A549 (cell line): ENCODE results near the gene NDUFB2. TPM values are rescaled to one million over a fixed set of nuclear protein-coding genes. Genes with fewer than 3 reads are reported as not detected.
"Not testable (repeated sequence)": the region's sequence is repeated elsewhere in the genome, so short reads cannot be mapped to it uniquely, and the experiment has no call there.

Experiments
- ATAC-seq, 2 experiments: fragments of 200-7000 bp in 1 of 2; fragments of >200 bp in 1 of 2; cut with Nextera tagmentation in 1 of 2; cut with Tn5 transposase in 1 of 2; 3 replicates each; pipeline versions ENCODE4 v1.8.0 to v1.9.1; 2018 to 2020; ENCODE audit warnings: mild to moderate bottlenecking in 1 of 2, moderate library complexity in 1 of 2
- CTCF ChIA-PET: fragments of 300-600 bp; sonication (Branson Sonifier 250); formaldehyde crosslinking; extraction: SDS; loops from one replicate; lab custom pipeline; 2021; ENCODE audit warnings: antibody characterized with exemption, inconsistent platforms; lab: Yijun Ruan, JAX
- POLR2A ChIA-PET: fragments of 350-600 bp; formaldehyde crosslinking; extraction: SDS; loops from one replicate; lab custom pipeline; 2021; ENCODE audit warnings: antibody characterized with exemption, inconsistent platforms; lab: Yijun Ruan, JAX
- DNase-seq, 2 experiments: peaks; one replicate each; pipeline versions ENCODE4 v3.0.0 to v3.0.0-alpha.2; 2011 to 2016; ENCODE audit warnings: low read depth in 1 of 2, low spot score in 1 of 2
- FAIRE-seq: peaks from 2 replicates; lab custom pipeline; 2011; peaks lifted over from hg19 to GRCh38; lab: Jason Lieb, UNC
- H3K27ac ChIP-seq, 2 experiments: fragments of >200 bp; sonication (Bioruptor Twin); formaldehyde crosslinking; 3 replicates each; pipeline ENCODE4 v1.5.1; 2016 to 2017
- H3K4me1 ChIP-seq: fragments of >200 bp; sonication (Bioruptor Twin); formaldehyde crosslinking; 3 replicates; pipeline ENCODE4 v1.6.1; 2016
- H3K4me2 ChIP-seq: fragments of >200 bp; sonication (Bioruptor Twin); formaldehyde crosslinking; 3 replicates; pipeline ENCODE4 v1.6.1; 2016
- H3K4me3 ChIP-seq: fragments of >200 bp; sonication (Bioruptor Twin); formaldehyde crosslinking; 3 replicates; pipeline ENCODE4 v1.5.1; 2016
- H3K9me3 ChIP-seq: fragments of >200 bp; sonication (Bioruptor Twin); formaldehyde crosslinking; 3 replicates; pipeline ENCODE4 v1.6.1; 2016
- BCL3 ChIP-seq: fragments of >200 bp; sonication (Bioruptor Twin); formaldehyde crosslinking; IDR thresholded peaks from 3 replicates; pipeline ENCODE4 v1.6.1; 2016
- CBX8 ChIP-seq: fragments of 200-600 bp; sonication (generic); IDR thresholded peaks from 2 replicates; pipeline ENCODE4 v1.6.1; 2016
- CHD2 ChIP-seq: fragments of 150-350 bp; IDR thresholded peaks from 2 replicates; pipeline ENCODE4 v1.6.1; 2014; ENCODE audit warnings: low read length; ENCODE audit not compliant: partially characterized antibody
- CHD4 ChIP-seq: fragments of 200-600 bp; sonication (generic); IDR thresholded peaks from 2 replicates; pipeline ENCODE4 v1.6.1; 2016; ENCODE audit warnings: antibody characterized with exemption, mild to moderate bottlenecking, borderline replicate concordance
- E2F6 ChIP-seq: IDR thresholded peaks from 2 replicates; pipeline ENCODE4 v1.6.1; 2012; ENCODE audit warnings: low read depth, borderline replicate concordance
- EP300 ChIP-seq, 2 experiments: fragments of >200 bp; sonication (Bioruptor Twin); formaldehyde crosslinking; IDR thresholded peaks; 2 replicates in 1 of 2; 3 replicates in 1 of 2; pipeline ENCODE4 v1.6.1; 2016 to 2017
- FOSL2 ChIP-seq, 2 experiments: fragments of 450-650 bp in 1 of 2; fragments of >200 bp in 1 of 2; sonication (Bioruptor Twin) in 1 of 2; formaldehyde crosslinking; IDR thresholded peaks; 2 replicates each; pipeline versions ENCODE4 v1.5.0 to v1.6.1; 2016 to 2020; ENCODE audit warnings: mild to moderate bottlenecking in 1 of 2, moderate library complexity in 1 of 2
- HES2 ChIP-seq: fragments of >200 bp; sonication (Bioruptor Twin); formaldehyde crosslinking; IDR thresholded peaks from 2 replicates; pipeline ENCODE4 v1.6.1; 2016
- HEYL ChIP-seq: fragments of 250-450 bp; sonication (Bioruptor Pico); IDR thresholded peaks from 2 replicates; pipeline ENCODE4 v1.8.0; 2021; ENCODE audit warnings: mild to moderate bottlenecking, moderate library complexity
- HOXA7 ChIP-seq: fragments of 250-450 bp; sonication (Bioruptor Pico); IDR thresholded peaks from 2 replicates; pipeline ENCODE4 v1.5.0; 2020; ENCODE audit warnings: mild to moderate bottlenecking, moderate library complexity
- HOXB5 ChIP-seq: fragments of 250-450 bp; sonication (Bioruptor Pico); IDR thresholded peaks from 2 replicates; pipeline ENCODE4 v1.5.0; 2020; ENCODE audit warnings: mild to moderate bottlenecking, moderate library complexity
- JUNB ChIP-seq: fragments of >200 bp; sonication (Bioruptor Twin); formaldehyde crosslinking; IDR thresholded peaks from 2 replicates; pipeline ENCODE4 v1.6.1; 2016
- MAFK ChIP-seq: fragments of 450-650 bp; IDR thresholded peaks from 2 replicates; pipeline ENCODE4 v1.6.1; 2014; ENCODE audit not compliant: partially characterized antibody
- NR3C1 ChIP-seq: fragments of >200 bp; sonication (Bioruptor Twin); formaldehyde crosslinking; IDR thresholded peaks from 3 replicates; pipeline ENCODE4 v1.6.1; 2017
- PBX3 ChIP-seq: IDR thresholded peaks from 2 replicates; pipeline ENCODE4 v1.6.1; 2012
- PHF8 ChIP-seq: fragments of 200-600 bp; sonication (generic); IDR thresholded peaks from 2 replicates; pipeline ENCODE4 v1.6.1; 2016; ENCODE audit warnings: low read depth, mild to moderate bottlenecking, antibody characterized with exemption, moderate library complexity, borderline replicate concordance
- POLR2A ChIP-seq: IDR thresholded peaks from 2 replicates; pipeline ENCODE4 v1.6.1; 2012; ENCODE audit warnings: mild to moderate bottlenecking, low read length
- RAD21 ChIP-seq, 2 experiments: fragments of >200 bp in 1 of 2; sonication (Bioruptor Twin) in 1 of 2; formaldehyde crosslinking in 1 of 2; IDR thresholded peaks in 1 of 2; conservative IDR thresholded peaks in 1 of 2; 2 replicates in 1 of 2; 3 replicates in 1 of 2; pipeline ENCODE4 v1.6.1; 2012 to 2018; ENCODE audit warnings: inconsistent platforms in 1 of 2
- REST ChIP-seq: fragments of 200-600 bp; sonication (generic); IDR thresholded peaks from 2 replicates; pipeline ENCODE4 v1.6.1; 2016; ENCODE audit warnings: antibody characterized with exemption, mild to moderate bottlenecking, moderate library complexity
- RNF2 ChIP-seq: fragments of 200-600 bp; sonication (generic); IDR thresholded peaks from 2 replicates; pipeline ENCODE4 v1.6.1; 2016; ENCODE audit warnings: low read depth, mild to moderate bottlenecking, antibody characterized with exemption, moderate library complexity, borderline replicate concordance
- SMC3 ChIP-seq: fragments of >200 bp; sonication (Bioruptor Twin); formaldehyde crosslinking; IDR thresholded peaks from 3 replicates; pipeline ENCODE4 v1.6.1; 2018; ENCODE audit warnings: inconsistent platforms
- ZSCAN20 ChIP-seq: fragments of 250-450 bp; sonication (Bioruptor Pico); IDR thresholded peaks from 2 replicates; pipeline ENCODE4 v1.8.0; 2022; ENCODE audit warnings: mild to moderate bottlenecking, moderate library complexity
- WGBS: methylation state at CpG from one replicate; pipeline ENCODE4 v1.1.6; 2017; ENCODE audit errors: missing lambda C conversion rate; 5-methylcytosine and 5-hydroxymethylcytosine counted together
- polyA plus RNA-seq, 4 experiments: library from polyadenylated mRNA; depleted of rRNA in 3 of 4; stranded (reverse); fragments of >200 nt; fragmentation: RNase III in 1 of 4; extraction: RNeasy Plus Mini Kit Qiagen cat#74134 plus additional on column Dnase treatment in 1 of 4; gene quantifications; 2 replicates in 3 of 4; 3 replicates in 1 of 4; pipeline ENCODE4 v1.2.3, GENCODE V29; 2011 to 2017

The NDUFB2 gene
- polyA plus RNA-seq, 2 of the 4 experiments (the other 2 are of a cell fraction): 370 to 381 TPM

- H3K4me1 ChIP-seq: no peaks in the 10 kb centered on the region
Measured at GRCh38 chr7:140661124-140661523, 35.4 kb upstream of the NDUFB2 start.

GRCh38 chr7:140662938-140663337, 33.6 kb upstream of the NDUFB2 start:
- FAIRE-seq, H3K4me3 ChIP-seq, POLR2A ChIA-PET, H3K27ac ChIP-seq, ATAC-seq, DNase-seq, H3K4me2 ChIP-seq, H3K4me1 ChIP-seq, H3K9me3 ChIP-seq: not testable (repeated sequence)
- CTCF ChIA-PET: interaction anchor here (2.4 kb wide), 1 partner anchor 16 kb away, joined by 10 read pairs; no protein-coding TSS in a partner anchor
- 76% methylated on average over 2 of the region's 2 CpGs for WGBS

More at GRCh38 chr7:140661124-140661523, 35.4 kb upstream of the NDUFB2 start:
- DNase-seq: peak in 1 of 2 experiments; percentile 28
- no peak for FAIRE-seq
- WGBS: 29% methylated on average over 2 of the region's 2 CpGs
- no peak overlapping the region for H3K4me3 ChIP-seq
- no peak for TF ChIP-seq ZSCAN20 (CRISPR knock-in tag)
- no peak for TF ChIP-seq JUNB
- TF ChIP-seq PBX3: no peak
- no peak for TF ChIP-seq RNF2
- no peak for TF ChIP-seq HOXB5 (CRISPR knock-in tag)
- TF ChIP-seq HOXA7: no peak
- TF ChIP-seq SMC3: peak; percentile 48; the same call in 2 of the 3 replicates
- TF ChIP-seq RAD21 (conservative IDR thresholded peaks at IDR 0.05 in 1 of 2, IDR thresholded peaks at IDR 0.05 in 1 of 2): peak; percentile 50 to 62
- ChIA-PET CTCF (interaction anchor here (0.7 to 3.4 kb wide), 30 partner anchors 8 to 990 kb away, joined by 3 to 26 read pairs (median 4); partner anchors contain the start of gene MRPS33), POLR2A (no interaction called here)
- no peaks in the 10 kb centered on the region for H3K9me3 ChIP-seq
- H3K4me2 ChIP-seq: peak overlapping the region; percentile 34
- H3K27ac ChIP-seq: no peak overlapping the region
- ATAC-seq: peak; percentile 70 to 86; a peak in 5 of 6 replicates

- H3K4me1 ChIP-seq: 0 out of 3 replicates have a peak, but pooled peaks cover 3% of the 10 kb centered on the region
- WGBS: 48% methylated on average over 1 of the region's 1 CpG
- no peak overlapping the region for H3K4me3 ChIP-seq
- ATAC-seq (no peak), DNase-seq (no peak), FAIRE-seq (no peak)
- H3K27ac ChIP-seq: no peak overlapping the region
- POLR2A ChIA-PET: no interaction called here
- CTCF ChIA-PET: interaction anchor here (1.5 to 2.5 kb wide), 2 partner anchors 14 to 149 kb away, joined by 5 to 10 read pairs; no protein-coding TSS in a partner anchor
- no peak overlapping the region for H3K4me2 ChIP-seq
- H3K9me3 ChIP-seq: no peaks in the 10 kb centered on the region
- TF ChIP-seq EP300 (IDR thresholded peaks at IDR 0.05): no peak
- TF ChIP-seq CBX8: no peak
- TF ChIP-seq NR3C1: no peak
- TF ChIP-seq RAD21 (conservative IDR thresholded peaks at IDR 0.05 in 1 of 2, IDR thresholded peaks at IDR 0.05 in 1 of 2): no peak
- TF ChIP-seq REST: no peak
- no peak for TF ChIP-seq CHD4
- TF ChIP-seq HES2: no peak
Measured at GRCh38 chr7:140667476-140667875, 29.0 kb upstream of the NDUFB2 start.

- DNase-seq (no peak), ATAC-seq (no peak)
- POLR2A ChIA-PET: no interaction called here
- no peak for TF ChIP-seq CHD2
- no peak for TF ChIP-seq E2F6
- TF ChIP-seq HES2: no peak
- TF ChIP-seq PHF8: no peak
- TF ChIP-seq FOSL2 (IDR thresholded peaks at IDR 0.05): no peak
- TF ChIP-seq FOSL2 (CRISPR knock-in tag; IDR thresholded peaks at IDR 0.05): no peak
- TF ChIP-seq RAD21 (conservative IDR thresholded peaks at IDR 0.05 in 1 of 2, IDR thresholded peaks at IDR 0.05 in 1 of 2): no peak
- no peak for TF ChIP-seq MAFK
- no peak for TF ChIP-seq HEYL (CRISPR knock-in tag)
- TF ChIP-seq POLR2A: no peak
- TF ChIP-seq RNF2: no peak
- no peak for TF ChIP-seq BCL3
Measured at GRCh38 chr7:140668641-140669040, 27.9 kb upstream of the NDUFB2 start.

More at GRCh38 chr7:140668641-140669040, 27.9 kb upstream of the NDUFB2 start:
- Histone ChIP-seq H3K9me3 (no peaks in the 10 kb centered on the region), H3K4me1 (peaks cover 4% of the 10 kb centered on the region; the same call in 1 of the 3 replicates), H3K4me3 (no peak overlapping the region), H3K4me2 (no peak overlapping the region), H3K27ac (no peak overlapping the region)
- FAIRE-seq: no peak
- 47% methylated on average over 1 of the region's 1 CpG for WGBS
- CTCF ChIA-PET: interaction anchor here (0.6 to 3.2 kb wide), 6 partner anchors 8 to 346 kb away, joined by 3 to 18 read pairs (median 4); partner anchors contain the start of gene MRPS33
